DND-41 (cell line): Measurements from ENCODE around the gene ARL6IP4.

ENCODE experiments used
- CTCF ChIP-seq: IDR thresholded peaks from 2 replicates; pipeline ENCODE4 v1.5.1; 2012; ENCODE audit warnings: borderline replicate concordance, low read length, moderate library complexity, mild to moderate bottlenecking; ENCODE audit not compliant: poor library complexity, severe bottlenecking; ENCODE audit errors: extremely low read depth
- EZH2 ChIP-seq: IDR thresholded peaks from 3 replicates; pipeline ENCODE4 v1.6.1; 2012; ENCODE audit warnings: borderline replicate concordance, low read depth, mild to moderate bottlenecking, moderate library complexity, low read length, inconsistent platforms; ENCODE audit not compliant: severe bottlenecking

GRCh38 chr12:122949405-122949804 lies 31.1 kb upstream of the ARL6IP4 start:
- TF ChIP-seq CTCF, result no peak
- TF ChIP-seq EZH2, result no peak
